Measurements from ENCODE around the gene ATP6V1F. TPM values are rescaled to one million over a fixed set of nuclear protein-coding genes. Genes with fewer than 3 reads are reported as not detected.

The ATP6V1F gene
- polyA plus RNA-seq, 1 donor (not counting 4 experiments of a cell fraction or from before 2014, with no cell fraction given), result 263 TPM

DNA sequence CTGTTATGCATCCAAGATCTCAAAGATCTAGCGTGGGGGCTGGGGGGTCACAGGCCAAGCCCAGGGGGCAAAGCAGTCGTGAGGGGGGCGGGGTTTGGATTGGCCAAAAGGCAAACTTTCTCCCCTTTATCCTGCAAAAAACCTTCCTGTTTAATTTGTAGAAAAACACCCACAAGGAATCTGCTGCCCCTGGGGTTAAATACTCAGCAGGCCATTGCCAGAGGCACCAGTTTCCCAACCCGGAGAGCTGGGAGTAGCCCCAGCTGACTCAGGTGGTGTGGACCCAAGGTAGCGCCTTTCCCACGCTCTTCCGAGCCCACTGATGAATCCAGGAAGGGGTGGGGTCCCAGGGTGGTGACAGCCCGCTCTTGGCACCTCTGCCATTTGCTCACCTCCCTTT is 26.5 kb downstream of the ATP6V1F start:
- dilution Hi-C loops (cut with MboI; ENCODE audit: extremely low pct_ligation_motif_present, low sequenced_read_pairs), result no loop called here

DNA sequence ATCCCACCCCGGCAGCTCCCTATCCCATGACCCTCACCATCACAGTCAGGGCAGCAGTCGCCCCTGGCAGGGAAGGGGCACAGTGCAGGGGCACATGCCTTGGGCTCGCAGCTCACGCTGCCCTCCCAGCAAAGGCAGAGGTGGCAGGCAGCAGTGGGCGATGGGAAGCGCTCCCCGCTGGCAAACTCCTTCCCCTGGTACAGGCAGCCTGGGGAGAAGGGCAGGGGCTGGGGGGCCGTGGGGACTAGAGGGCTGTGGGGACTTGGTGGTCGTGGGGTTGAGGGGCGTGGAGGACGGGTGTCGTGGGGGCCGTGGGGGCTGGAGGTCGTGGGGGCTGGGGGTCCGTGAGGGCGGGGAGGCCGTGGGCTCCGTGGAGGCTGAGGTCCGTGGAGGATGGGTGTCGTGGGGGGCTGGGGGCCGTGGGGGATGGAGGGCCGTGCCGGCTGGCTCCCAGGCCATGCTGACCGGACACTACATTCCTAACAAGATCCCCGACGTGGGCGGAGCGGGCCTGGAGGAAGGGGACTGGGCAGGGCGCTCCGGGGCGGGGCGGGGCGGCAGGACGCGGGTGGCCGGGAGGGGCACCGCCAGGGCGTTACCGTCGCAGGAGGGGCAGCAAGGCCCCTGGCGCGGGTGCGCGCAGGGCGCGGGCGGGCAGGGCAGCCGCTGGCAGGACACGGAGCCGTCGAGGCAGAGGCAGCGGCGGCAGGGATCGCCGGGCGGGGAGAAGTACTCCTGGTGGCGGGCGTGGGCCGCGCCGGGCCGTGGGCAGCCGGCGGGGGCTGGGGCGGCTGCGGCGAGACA is 27.9 kb downstream of the ATP6V1F start:
- H3K9ac ChIP-seq (ENCODE audit: control insufficient read depth, extremely low read depth, insufficient read depth, low read length), result no peak overlapping the region
- H3K36me3 ChIP-seq (ENCODE audit: control insufficient read depth in 2 of 2, extremely low read depth in 1 of 2, insufficient read depth in 2 of 2, low read length in 2 of 2), result no peaks in the 10 kb centered on the region
- no peak overlapping the region for H2AFZ ChIP-seq (ENCODE audit: control insufficient read depth, low read length)
- no peaks in the 10 kb centered on the region for H3K27me3 ChIP-seq (ENCODE audit: control insufficient read depth, extremely low read depth, insufficient read depth, low read length)
- dilution Hi-C loops (cut with MboI; ENCODE audit: extremely low pct_ligation_motif_present, low sequenced_read_pairs), result no loop called here
- H3K9me1 ChIP-seq (ENCODE audit: control insufficient read depth, extremely low read depth, insufficient read depth, low read length), result no peaks in the 10 kb centered on the region
- no peak for FAIRE-seq
- peaks cover 25% of the 10 kb centered on the region for H3K4me1 ChIP-seq (ENCODE audit: control insufficient read depth, extremely low read depth, insufficient read depth, low read length)
- TF ChIP-seq EZH2 (IDR thresholded peaks at IDR 0.05; ENCODE audit: low read length), result no peak
- TF ChIP-seq, protein P1, sequence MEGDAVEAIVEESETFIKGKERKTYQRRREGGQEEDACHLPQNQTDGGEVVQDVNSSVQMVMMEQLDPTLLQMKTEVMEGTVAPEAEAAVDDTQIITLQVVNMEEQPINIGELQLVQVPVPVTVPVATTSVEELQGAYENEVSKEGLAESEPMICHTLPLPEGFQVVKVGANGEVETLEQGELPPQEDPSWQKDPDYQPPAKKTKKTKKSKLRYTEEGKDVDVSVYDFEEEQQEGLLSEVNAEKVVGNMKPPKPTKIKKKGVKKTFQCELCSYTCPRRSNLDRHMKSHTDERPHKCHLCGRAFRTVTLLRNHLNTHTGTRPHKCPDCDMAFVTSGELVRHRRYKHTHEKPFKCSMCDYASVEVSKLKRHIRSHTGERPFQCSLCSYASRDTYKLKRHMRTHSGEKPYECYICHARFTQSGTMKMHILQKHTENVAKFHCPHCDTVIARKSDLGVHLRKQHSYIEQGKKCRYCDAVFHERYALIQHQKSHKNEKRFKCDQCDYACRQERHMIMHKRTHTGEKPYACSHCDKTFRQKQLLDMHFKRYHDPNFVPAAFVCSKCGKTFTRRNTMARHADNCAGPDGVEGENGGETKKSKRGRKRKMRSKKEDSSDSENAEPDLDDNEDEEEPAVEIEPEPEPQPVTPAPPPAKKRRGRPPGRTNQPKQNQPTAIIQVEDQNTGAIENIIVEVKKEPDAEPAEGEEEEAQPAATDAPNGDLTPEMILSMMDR (optimal IDR thresholded peaks at IDR 0.05 in 1 of 3, IDR thresholded peaks at IDR 0.05 in 1 of 3, conservative IDR thresholded peaks at IDR 0.05 in 1 of 3; ENCODE audit: extremely low read depth in 1 of 3, insufficient read depth in 2 of 3, low read length in 3 of 3), result no peak
- H3K27ac ChIP-seq (ENCODE audit: control insufficient read depth, insufficient read depth, low read length), result no peak overlapping the region
- no peak for DNase-seq (ENCODE audit: low read depth, low spot score)
- peak overlapping the region; percentile 16 for H3K4me2 ChIP-seq (ENCODE audit: control insufficient read depth, extremely low read depth, insufficient read depth, low read depth, low read length)
- peak overlapping the region in 1 of 3 experiments; percentile 25 for H3K4me3 ChIP-seq (ENCODE audit: control insufficient read depth in 2 of 3, extremely low read depth in 1 of 3, insufficient read depth in 2 of 3, low read depth in 1 of 3, low read length in 3 of 3)
- H3K9me3 ChIP-seq (ENCODE audit: control insufficient read depth, low read depth, low read length), result peaks cover 2% of the 10 kb centered on the region
- H4K20me1 ChIP-seq (ENCODE audit: control insufficient read depth, extremely low read depth, insufficient read depth, low read length), result no peaks in the 10 kb centered on the region
- H3K79me2 ChIP-seq (ENCODE audit: control insufficient read depth, insufficient read depth, low read length), result no peaks in the 10 kb centered on the region

More for the DNA sequence above, 26.5 kb downstream of the ATP6V1F start:
- no peak for TF ChIP-seq EZH2 (IDR thresholded peaks at IDR 0.05; ENCODE audit: low read length)
- TF ChIP-seq, protein P1 (optimal IDR thresholded peaks at IDR 0.05 in 1 of 3, IDR thresholded peaks at IDR 0.05 in 1 of 3, conservative IDR thresholded peaks at IDR 0.05 in 1 of 3; ENCODE audit: extremely low read depth in 1 of 3, insufficient read depth in 2 of 3, low read length in 3 of 3), result no peak
- H3K4me3 ChIP-seq (ENCODE audit: control insufficient read depth in 2 of 3, extremely low read depth in 1 of 3, insufficient read depth in 2 of 3, low read depth in 1 of 3, low read length in 3 of 3), result no peak overlapping the region
- no peaks in the 10 kb centered on the region for H3K36me3 ChIP-seq (ENCODE audit: control insufficient read depth in 2 of 2, extremely low read depth in 1 of 2, insufficient read depth in 2 of 2, low read length in 2 of 2)
- no peak overlapping the region for H3K4me2 ChIP-seq (ENCODE audit: control insufficient read depth, extremely low read depth, insufficient read depth, low read depth, low read length)
- DNase-seq (ENCODE audit: low read depth, low spot score) (no peak), FAIRE-seq (no peak)
- H3K4me1 ChIP-seq (ENCODE audit: control insufficient read depth, extremely low read depth, insufficient read depth, low read length), result peaks cover 25% of the 10 kb centered on the region
- no peak overlapping the region for H3K27ac ChIP-seq (ENCODE audit: control insufficient read depth, insufficient read depth, low read length)
- H3K9me3 ChIP-seq (ENCODE audit: control insufficient read depth, low read depth, low read length), result peaks cover 2% of the 10 kb centered on the region
- no peak overlapping the region for H2AFZ ChIP-seq (ENCODE audit: control insufficient read depth, low read length)
- H3K79me2 ChIP-seq (ENCODE audit: control insufficient read depth, insufficient read depth, low read length), result no peaks in the 10 kb centered on the region
- H4K20me1 ChIP-seq (ENCODE audit: control insufficient read depth, extremely low read depth, insufficient read depth, low read length), result no peaks in the 10 kb centered on the region
- H3K9me1 ChIP-seq (ENCODE audit: control insufficient read depth, extremely low read depth, insufficient read depth, low read length), result no peaks in the 10 kb centered on the region
- H3K9ac ChIP-seq (ENCODE audit: control insufficient read depth, extremely low read depth, insufficient read depth, low read length), result no peak overlapping the region
- H3K27me3 ChIP-seq (ENCODE audit: control insufficient read depth, extremely low read depth, insufficient read depth, low read length), result no peaks in the 10 kb centered on the region
